ENCODE data around the gene SPATS2L.

Gene SPATS2L

GRCh38 chr2:200288670-200289429 is 17.6 kb upstream of the SPATS2L start:
- no peak for DNase-seq (ENCODE audit: insufficient read length, low spot score)
- FAIRE-seq: no peak

DNA sequence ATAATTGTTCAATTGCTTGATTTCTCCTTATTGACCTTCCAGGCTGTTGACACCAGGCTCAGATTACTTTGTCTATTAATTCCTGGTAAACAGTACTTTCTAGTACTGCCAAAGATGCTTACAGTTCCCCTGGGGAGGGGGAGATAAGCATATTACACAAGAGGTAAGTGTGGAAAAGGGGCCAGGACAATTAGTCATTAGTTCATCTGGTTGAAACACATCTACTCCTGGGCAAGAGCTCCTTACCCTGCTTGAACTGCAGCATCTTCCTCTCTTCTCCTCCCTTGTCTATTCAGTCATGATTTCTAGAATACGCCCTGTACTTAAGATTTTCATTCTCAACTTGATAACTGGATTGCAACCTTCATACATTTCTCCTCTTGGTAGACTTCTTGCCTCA is 10.4 kb upstream of the SPATS2L start:
- FAIRE-seq: no peak
- no peak for DNase-seq (ENCODE audit: insufficient read length, low spot score)

DNA sequence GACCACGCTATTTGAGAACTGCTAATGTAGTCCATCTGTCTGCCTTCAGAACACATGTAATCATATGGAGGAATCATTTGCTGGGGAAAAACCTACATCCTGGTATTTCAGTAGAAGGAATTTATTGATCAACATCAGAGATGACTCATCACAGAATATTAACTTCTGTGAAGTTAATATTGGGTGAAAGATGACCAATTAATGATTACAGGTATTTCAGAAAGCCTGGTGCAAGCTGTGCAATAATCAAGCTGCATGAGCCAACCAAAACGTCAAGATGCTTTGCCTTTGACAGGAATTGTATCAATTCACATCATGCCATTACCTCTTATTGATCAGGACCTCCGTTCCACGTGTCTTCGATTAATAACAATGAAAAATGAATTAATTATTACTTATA is 9.4 kb upstream of the SPATS2L start:
- DNase-seq (ENCODE audit: insufficient read length, low spot score): no peak
- FAIRE-seq: no peak

DNA sequence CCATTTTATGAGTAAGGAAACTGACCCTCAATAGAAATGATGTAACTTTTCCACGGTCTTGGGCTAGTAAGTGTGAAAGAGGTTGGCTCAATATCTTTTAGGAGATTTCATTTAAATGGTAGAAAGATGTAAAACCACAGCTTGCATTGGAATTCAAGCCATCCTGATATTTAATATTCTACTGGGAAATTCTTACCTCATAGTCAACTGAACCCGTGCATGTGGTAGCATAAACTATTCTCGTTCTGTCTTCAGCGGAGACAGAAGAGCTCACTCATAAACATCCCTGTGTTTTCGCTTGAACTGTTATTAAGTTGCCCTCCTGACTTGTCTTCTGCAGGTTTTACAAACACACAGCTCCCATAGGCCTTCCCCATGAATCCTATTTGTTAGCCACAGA is 8.5 kb upstream of the SPATS2L start:
- FAIRE-seq (no peak), DNase-seq (ENCODE audit: insufficient read length, low spot score) (no peak)

DNA sequence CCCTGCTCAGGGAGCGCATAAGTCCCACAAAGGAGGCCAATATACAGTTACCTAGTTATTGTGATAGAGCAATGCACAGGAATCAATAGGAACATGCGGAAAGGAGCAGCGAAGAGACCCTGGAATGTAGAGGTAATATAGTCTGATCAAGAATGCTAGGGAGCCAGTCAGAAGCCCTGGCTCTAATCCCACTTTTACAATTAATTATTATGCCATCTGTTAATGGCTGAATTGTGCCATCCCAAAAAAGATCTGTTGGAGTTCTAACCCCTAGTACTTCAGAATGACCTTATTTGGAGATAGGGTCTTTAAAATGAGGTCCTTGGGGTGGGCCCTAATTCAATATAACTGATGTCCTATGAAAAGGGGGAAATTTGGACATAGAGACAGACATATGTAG is 7.7 kb upstream of the SPATS2L start:
- FAIRE-seq: no peak
- no peak for DNase-seq (ENCODE audit: insufficient read length, low spot score)

GRCh38 chr2:200300065-200300464 is 6.4 kb upstream of the SPATS2L start:
- DNase-seq (ENCODE audit: insufficient read length, low spot score): no peak
- no peak for FAIRE-seq

GRCh38 chr2:200300638-200301314 is 5.7 kb upstream of the SPATS2L start:
- FAIRE-seq (no peak), DNase-seq (ENCODE audit: insufficient read length, low spot score) (no peak)

- no peak for DNase-seq (ENCODE audit: insufficient read length, low spot score)
- FAIRE-seq: no peak
These were observed 4.3 kb upstream of the SPATS2L start for GRCh38 chr2:200301953-200302858.

- FAIRE-seq: no peak
- DNase-seq (ENCODE audit: insufficient read length, low spot score): no peak
These were observed 3.4 kb upstream of the SPATS2L start for GRCh38 chr2:200302940-200303727.

GRCh38 chr2:200305797-200306195 is 697 bp upstream of the SPATS2L start:
- FAIRE-seq (no peak), DNase-seq (ENCODE audit: insufficient read length, low spot score) (peak; percentile 18)

- DNase-seq (ENCODE audit: insufficient read length, low spot score) (peak; percentile 46), FAIRE-seq (no peak)
These were observed 634 bp downstream of the SPATS2L start for GRCh38 chr2:200306931-200307723.

DNA sequence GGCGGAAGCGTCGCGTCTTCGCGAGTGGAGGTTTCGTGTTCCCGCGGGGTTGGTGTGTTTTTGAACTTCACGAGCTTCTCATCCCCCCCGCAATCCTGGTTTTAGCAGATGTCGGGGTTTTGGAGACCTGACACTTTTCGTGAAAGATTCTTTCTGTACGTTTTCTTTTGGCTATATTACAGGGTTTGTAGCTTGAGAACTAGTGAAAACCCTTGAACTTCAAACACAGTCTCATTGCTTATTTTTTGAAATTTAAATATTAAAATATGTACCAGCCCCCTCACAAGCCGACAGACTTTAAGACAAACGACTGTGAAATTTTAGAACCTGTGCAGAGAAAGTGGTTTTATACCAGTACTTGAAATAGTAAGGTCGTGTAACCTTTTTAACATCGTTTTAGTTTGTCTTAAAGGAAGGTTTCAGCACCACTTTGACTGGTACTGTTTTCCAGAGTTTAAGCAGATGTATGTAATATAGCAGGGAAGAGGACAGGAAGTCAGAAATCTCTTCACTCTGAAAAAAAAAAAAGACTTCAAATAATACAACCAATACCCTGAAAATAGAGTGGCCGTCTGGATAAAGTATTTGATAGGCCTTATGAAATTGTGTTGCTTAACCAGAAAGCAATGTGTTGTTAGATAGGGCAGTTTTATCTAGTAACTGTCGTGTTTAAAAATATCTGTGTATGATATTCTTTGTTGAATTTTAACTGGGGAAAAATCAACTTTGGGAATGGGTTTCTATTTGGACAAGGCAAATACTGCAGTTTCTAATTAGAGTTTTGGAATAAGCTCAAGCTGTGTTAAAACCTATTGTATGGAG is 1.4 kb downstream of the SPATS2L start:
- FAIRE-seq (peak; percentile 28), DNase-seq (ENCODE audit: insufficient read length, low spot score) (no peak)

DNA sequence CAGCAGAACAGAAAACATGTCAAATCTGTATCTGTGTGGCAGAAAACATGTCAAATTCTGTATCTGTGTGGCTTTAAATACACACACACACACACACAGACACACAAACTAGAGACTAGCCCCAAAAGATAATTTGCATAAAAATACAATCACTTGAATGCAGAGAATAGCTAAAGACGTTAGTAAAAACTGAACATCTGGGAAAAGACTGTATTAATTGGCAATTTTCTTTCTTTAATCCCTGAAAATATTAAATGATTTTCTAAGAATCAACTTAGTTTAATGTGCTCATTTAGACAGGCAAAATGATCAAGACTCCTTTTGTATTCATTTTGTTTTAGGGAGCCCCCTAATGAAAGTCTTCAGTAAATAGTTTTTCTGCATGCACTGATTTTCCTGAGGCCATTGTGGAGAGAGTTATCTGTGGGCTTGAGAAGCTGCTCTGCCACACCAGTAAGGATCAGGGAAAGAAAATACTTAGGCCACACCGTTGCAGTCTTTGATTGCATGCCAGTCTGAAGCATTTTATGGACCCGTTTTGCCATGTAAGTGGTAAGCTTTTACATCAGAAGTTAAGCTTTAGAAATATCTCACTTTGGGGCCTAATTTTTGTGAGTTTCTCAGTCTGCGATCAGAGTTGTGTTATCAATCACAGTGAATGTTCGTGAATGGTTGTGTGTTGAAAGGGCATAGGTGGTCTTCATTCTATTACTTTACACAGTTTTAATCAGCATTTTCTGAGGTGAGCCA is 2.2 kb downstream of the SPATS2L start:
- peak; percentile 69 for FAIRE-seq
- DNase-seq (ENCODE audit: insufficient read length, low spot score): no peak

GRCh38 chr2:200309296-200310049 is 3.0 kb downstream of the SPATS2L start:
- FAIRE-seq: no peak
- no peak for DNase-seq (ENCODE audit: insufficient read length, low spot score)

GRCh38 chr2:200310545-200310971 is 4.1 kb downstream of the SPATS2L start:
- FAIRE-seq (no peak), DNase-seq (ENCODE audit: insufficient read length, low spot score) (no peak)

- no peak for DNase-seq (ENCODE audit: insufficient read length, low spot score)
- no peak for FAIRE-seq
These were observed 4.6 kb downstream of the SPATS2L start for GRCh38 chr2:200311139-200311538.

DNA sequence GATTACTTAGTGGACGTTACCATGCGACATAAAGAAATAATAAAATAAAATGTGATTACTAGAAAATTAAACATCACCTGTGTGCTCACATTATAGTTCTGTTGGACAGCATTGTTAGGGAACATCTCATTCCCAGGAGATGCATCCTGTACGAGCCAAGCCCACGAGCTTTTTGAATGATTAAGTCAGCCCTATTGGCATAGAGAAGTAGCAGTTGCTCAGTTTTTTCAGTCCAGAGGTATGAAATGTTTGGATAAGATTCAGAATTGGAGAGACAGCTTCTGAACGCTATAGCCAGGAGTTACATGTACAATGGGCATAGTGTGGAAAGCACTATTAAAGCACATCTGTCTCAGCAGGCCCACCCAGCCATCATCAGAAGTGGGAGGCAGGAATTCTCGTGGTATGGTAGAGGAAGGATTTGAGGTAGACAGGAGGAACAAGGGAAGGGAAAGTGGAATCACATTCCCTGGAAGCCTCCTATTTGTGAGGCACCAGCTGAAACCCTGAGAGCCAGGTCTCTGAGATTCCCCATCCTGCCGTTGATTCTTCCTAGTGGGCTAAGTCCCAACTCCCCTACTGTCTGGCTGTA is 8.6 kb downstream of the SPATS2L start:
- DNase-seq (ENCODE audit: insufficient read length, low spot score): no peak
- FAIRE-seq: no peak

All from GM19239 (cell line).